Thyroid gland (tissue), 4 donors: Measurements from ENCODE around the gene LRBA.

ENCODE experiments used
- POLR2A ChIP-seq, 2 donors: fragments of 450-650 bp; IDR thresholded peaks; one replicate each; pipeline ENCODE4 v1.6.1; 2017; ENCODE audit warnings: antibody characterized with exemption in 2 of 2, mild to moderate bottlenecking in 2 of 2, moderate library complexity in 1 of 2
- TF ChIP-seq, protein P1 (sequence below), 6 experiments: fragments of 200-600 bp in 3 of 6; fragments of 450-650 bp in 3 of 6; sonication (generic) in 3 of 6; IDR thresholded peaks; one replicate each; pipeline ENCODE4 v1.5.1; 2016 to 2019; ENCODE audit warnings: antibody characterized with exemption in 6 of 6, mild to moderate bottlenecking in 2 of 6, inconsistent platforms in 1 of 6, moderate library complexity in 1 of 6

DNA sequence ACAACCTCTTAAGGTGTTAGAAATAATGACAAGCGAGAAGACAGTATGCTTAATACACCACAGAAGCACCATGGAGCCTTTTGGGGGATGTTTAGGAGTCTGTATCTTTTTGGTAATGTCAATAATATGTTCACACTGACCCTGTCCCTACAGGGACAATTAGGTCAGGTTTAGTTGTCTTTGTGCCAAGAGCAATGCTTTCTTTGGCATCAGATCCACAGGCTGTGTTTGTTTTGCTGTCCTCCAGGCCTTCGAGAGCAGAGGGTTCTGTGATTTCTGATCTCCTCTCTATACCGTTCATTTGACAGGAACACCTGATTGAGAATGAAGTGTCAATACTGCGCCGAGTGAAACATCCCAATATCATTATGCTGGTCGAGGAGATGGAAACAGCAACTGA is 783.1 kb downstream of the LRBA start:
- TF ChIP-seq, protein P1, sequence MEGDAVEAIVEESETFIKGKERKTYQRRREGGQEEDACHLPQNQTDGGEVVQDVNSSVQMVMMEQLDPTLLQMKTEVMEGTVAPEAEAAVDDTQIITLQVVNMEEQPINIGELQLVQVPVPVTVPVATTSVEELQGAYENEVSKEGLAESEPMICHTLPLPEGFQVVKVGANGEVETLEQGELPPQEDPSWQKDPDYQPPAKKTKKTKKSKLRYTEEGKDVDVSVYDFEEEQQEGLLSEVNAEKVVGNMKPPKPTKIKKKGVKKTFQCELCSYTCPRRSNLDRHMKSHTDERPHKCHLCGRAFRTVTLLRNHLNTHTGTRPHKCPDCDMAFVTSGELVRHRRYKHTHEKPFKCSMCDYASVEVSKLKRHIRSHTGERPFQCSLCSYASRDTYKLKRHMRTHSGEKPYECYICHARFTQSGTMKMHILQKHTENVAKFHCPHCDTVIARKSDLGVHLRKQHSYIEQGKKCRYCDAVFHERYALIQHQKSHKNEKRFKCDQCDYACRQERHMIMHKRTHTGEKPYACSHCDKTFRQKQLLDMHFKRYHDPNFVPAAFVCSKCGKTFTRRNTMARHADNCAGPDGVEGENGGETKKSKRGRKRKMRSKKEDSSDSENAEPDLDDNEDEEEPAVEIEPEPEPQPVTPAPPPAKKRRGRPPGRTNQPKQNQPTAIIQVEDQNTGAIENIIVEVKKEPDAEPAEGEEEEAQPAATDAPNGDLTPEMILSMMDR (IDR thresholded peaks at IDR 0.05), result no peak
- TF ChIP-seq POLR2A (IDR thresholded peaks at IDR 0.05), result no peak
